Fibroblast of the conjunctiva (primary cell): ENCODE data around the gene MAP2K5.
"Not testable (repeated sequence)": the region's sequence is repeated elsewhere in the genome, so short reads cannot be mapped to it uniquely, and the experiment has no call there.

Experiments
- DNase-seq: peaks from one replicate; pipeline ENCODE4 v3.0.0-alpha.2; 2010; ENCODE audit warnings: low read depth

Gene MAP2K5

DNA sequence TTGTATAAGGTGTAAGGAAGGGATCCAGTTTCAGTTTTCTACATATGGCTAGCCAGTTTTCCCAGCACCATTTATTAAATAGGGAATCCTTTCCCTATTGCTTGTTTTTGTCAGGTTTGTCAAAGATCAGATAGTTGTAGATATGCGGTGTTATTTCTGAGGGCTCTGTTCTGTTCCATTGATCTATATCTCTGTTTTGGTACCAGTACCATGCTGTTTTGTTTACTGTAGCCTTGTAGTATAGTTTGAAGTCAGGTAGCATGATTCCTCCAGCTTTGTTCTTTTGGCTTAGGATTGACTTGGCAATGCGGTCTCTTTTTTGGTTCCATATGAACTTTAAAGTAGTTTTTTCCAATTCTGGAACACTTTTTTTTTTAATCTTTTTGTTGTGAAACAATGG lies 130.3 kb downstream of the MAP2K5 start:
- DNase-seq = not testable (repeated sequence)

DNA sequence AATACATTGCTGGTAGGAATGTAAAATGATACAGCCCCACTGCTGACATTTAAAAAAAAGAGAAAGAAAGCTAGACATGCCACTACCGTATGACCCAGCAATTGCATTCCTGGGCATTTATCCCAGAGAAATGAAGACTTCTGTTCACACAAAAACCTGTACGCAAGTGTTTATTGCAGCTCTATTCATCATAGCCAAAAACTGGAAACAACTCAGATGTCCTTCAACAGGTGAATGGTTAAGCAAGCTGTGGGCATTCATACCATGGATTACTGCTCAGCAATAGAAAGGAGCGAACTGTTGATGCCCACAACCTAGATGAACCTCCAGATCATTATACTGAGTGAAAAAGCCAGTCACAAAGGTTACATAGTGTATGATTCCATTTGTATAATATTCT lies 132.5 kb downstream of the MAP2K5 start:
- DNase-seq = no peak

DNA sequence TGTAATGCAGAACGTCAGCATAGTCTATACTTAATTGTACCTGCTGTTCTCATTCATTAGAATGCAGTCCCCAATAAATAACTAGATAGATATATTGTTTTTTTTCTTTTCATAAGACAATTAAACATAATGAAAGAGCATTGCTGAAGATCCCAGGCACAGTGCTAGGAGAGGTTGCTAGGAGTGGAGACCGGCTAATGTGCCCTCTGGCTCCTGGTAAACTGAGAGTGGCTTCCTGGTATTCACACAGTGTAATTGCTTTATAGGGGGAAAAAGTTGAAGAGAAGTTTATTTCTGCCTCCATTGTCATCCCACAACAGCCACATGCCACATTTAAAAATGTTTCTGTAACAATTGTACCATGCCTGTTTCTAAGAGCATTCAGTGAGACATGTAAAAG lies 135.6 kb downstream of the MAP2K5 start:
- DNase-seq = no peak

DNA sequence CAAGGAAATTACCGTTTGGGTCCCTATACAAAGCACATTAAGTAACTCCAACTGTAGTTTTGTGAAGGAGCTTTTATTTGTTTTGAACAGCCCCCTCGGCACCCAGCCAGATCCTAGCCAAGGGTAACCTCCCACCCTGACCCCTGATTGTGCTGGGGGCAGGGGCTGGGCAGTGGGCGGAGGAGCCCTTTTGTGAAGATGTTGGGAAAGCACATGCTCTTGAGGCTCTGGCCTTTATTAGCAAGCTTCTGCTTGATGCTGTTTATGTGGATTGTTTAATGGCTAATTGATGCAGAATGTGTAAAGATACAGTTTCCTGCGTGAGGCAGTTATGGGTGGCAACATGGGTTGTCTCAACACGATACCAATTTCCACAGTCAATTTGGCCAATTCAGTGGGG lies 136.5 kb downstream of the MAP2K5 start:
- no peak for DNase-seq

DNA sequence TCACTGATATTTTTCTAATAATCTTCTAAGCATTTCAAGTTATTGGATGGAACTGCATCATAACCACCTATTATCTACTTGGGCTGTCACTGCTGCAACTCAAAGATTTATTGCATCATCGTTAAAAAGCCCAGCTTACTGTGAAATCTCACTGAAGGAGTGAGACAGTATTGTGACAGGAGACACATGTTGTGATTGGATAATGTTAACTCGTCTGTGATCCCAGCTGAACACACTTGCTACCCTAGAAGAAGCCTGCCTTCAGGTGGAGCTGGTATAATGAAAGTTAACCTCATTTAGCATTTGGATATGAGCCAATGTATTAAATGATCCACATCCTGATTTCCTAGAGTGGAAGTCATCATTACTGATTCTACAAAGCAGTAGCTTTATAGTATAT lies 138.1 kb downstream of the MAP2K5 start:
- DNase-seq = peak; percentile 28

DNA sequence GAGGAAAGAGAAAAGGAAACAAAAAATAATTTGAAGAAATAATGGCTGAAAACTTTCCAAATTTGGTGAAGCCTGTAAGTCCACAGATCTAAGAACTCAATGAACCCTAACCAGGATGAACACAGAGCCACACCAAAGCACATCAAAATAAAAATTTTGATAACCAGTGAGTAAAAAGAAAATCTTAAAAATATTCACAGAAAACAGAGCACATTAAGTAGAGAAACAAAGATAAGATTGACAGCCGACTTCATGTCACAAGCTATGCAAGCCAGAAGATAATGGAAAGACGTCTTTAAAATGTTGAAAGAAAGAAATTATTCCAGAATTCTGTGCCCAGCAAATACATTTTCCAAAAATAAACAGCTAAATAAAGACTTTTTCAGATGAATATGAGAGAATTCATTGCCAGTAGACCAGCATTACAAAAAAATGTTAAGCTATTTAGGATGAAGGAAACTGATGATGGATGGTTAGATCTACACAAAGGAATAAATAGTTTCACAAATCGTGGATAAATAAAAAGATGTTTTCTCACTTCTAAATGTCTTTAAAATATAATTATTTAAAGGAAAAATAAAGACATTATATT lies 142.6 kb downstream of the MAP2K5 start:
- peak; percentile 12 for DNase-seq

DNA sequence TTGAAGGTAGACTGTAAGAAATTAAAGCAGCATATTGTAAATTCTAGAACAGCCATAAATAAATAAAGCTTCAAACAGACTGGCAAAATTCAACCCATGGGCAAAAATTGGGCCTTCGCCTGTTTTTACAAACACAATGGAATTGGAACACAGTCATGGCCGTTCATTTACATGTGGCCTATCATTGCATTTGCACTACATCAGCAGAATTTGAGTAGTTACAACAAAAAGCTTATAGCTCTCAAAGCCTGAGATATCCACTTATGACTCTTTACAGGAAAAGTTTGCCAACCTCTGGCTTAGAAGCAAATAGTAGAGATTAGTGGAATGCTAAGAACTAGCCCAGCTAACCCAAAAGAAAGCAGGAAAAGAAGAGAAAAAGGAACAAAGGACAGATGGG lies 143.2 kb downstream of the MAP2K5 start:
- DNase-seq = no peak

DNA sequence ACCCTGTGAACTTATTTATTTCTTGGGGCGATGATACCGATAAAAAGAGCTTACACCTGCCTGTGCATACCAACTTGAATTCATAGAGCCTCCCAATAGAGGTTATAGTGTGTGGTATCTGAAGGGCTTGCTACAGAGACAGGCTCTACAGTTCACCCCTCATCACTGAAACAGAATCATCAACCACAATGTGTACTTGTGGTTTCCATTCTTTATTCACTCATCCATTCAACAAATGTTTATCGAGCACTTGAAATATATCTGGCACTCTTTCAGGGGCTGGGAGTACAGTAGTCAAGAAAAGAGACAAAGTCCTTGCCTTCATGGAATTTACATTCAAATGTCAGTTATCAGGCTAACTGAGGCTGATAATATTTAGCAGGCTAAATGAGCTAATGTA lies 148.4 kb downstream of the MAP2K5 start:
- DNase-seq = no peak

DNA sequence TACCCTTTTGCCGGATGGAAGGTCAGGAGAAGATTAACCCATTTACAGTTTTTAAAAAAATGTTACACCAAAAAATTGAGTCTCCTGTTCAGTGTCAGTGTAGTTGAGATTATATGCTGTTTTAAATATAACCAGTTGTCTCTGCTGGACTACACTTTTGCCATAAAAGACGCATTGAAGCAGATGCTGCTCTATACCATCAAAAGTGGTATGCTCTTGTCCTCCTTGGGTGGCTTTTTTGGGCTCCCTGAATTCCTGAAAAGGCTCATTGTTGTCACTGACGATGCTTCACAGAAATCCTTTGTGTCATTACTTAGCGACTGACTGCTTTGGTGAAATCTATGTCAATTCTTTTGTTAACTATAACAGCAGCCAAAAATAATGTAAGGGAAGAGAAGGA lies 148.9 kb downstream of the MAP2K5 start:
- no peak for DNase-seq

DNA sequence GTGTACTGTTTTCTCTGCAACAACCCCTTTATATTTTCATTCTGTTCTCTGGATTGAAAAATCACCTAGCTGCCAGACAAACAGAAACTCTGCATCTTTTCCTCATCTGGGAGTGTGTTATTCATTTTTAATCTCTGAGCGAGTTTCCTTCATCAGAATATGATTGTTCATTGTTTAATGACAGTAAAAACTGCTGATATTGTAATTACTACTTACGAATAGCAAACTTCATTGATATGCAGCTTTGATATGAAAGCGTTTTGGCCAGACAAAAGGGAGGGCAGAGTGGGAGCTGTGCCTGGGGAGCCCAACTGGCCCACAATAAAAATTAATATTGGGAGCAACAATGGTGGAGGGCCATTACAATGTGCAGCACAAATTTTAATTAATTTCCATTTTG lies 150.1 kb downstream of the MAP2K5 start:
- no peak for DNase-seq

DNA sequence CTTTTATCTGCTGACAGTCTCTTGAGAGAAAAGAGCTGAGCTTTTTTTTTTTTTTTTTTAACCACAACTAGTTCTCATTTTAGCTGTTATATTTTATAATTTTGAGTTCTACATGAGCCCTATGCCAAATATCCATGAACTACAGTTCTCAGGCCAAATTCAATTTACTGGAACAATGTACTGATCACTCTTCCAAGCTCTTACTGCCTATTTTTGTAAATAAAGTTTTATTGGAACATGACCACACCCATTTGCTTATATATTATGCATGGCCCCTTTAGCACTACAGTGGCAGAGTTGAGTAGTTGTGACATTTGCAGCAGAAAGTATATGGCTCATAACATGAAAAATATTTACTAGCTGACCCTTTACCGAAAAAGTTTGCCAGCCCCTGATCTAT lies 153.6 kb downstream of the MAP2K5 start:
- DNase-seq = no peak

DNA sequence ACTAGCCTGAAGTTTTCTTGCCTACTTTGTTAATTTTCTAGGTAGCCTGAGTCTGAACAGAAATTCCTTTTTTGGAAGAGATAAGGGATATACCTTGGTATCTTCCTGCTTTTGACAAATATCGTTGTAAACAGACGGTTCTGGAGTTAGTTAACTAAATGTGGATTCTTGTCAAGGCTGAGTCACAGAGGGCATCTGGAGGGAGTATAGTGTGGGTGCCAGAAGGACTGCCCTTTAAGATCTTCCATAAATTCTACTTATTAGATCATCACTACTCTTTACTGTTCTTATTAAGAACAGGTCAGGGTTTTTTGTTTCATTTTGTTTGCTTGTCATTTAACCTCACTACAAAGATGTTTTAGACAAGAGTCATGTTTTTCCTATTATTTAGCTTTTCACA lies 157.5 kb downstream of the MAP2K5 start:
- DNase-seq = peak; percentile 14

DNA sequence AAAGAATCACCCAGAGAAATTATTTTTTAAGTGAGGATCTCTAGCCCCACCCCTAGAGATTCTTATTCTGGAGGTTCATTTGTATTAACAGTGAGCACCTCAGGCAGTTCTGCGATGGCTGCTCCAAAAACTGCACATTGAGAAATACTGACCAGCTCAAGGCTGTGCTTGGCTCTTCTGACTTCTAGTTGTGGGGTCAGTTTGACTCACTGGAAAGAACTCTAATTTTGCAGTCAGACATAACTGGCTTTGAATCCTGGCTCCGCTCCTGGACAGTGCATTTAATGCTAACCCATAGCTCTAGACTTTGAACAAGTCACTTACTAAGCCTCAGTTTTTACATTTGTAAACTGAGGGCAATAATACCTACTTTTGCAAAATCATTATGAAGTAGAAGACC lies 159.2 kb downstream of the MAP2K5 start:
- peak; percentile 26 for DNase-seq

DNA sequence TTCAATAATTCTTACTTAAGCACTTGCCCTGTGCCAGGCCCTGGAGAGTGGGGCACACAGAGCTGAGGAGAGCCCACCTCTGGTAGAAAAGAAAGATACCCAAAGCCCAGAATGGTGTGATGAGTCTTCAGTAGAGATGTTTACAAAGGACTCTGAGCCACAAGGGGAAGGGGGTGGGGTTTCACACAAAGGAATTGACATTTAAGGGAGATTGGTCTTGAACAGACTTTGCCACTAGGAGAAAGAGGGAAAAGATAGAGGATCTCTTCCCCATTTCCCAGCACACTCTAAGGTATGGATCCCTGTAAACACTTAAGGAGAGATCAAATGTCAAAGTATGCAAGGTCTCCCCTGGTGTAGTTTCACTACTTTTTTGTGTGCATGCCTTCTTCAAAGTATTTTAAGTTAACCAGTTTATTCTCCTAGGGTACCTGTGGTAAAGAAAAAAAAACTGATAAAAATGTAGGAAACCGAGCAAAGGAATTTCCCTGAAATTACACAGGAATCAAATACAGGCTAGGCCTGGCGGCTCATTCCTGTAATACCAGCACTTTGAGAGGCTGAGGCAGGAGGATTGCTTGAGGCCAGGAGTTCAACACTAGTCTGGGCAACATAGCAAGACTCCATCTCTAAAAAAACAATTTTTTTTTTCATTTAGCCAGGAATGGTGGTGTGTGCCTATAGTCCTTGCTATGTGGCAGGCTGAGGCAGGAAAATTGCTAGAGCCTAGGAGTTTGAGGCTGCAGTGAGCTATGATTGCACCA lies 165.2 kb downstream of the MAP2K5 start:
- no peak for DNase-seq

DNA sequence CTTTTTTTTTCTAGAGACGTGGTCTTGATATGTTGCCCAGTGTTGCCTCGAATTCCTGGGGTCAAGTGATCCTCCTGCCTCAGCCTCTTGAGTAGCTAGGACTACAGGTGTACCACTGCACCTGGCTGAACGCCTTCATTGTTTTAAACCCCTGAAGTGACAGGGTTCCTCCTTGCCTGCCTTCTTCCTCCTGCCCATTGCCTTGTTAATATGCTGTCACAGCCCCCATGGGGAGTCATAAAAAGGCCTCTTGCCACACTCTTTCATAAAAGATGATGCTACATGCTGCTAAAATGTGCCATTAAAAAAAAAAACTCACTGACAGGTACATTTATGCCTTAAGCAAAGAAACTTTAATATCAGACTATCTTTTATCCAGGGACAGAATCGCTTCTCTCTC lies 166.0 kb downstream of the MAP2K5 start:
- DNase-seq = no peak

DNA sequence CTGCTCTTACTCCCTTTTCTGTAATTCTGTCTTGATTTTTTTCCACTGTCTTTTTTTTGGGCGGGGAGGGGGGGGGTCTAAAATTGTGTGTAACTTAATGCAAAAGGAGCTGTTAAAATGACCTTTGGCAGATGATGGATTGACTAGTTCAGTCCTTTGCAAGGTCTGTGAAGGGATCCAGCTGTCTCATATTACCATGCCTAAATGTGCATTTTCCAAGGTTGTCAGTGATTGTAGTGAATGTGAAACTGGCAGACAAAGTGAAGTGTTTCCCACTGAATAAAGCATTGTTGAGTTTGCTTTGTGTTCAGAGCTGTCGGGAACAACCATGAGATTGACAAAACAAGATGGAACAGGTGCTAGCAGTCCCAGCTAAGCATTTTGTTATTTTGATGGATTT lies 172.7 kb downstream of the MAP2K5 start:
- no peak for DNase-seq

DNA sequence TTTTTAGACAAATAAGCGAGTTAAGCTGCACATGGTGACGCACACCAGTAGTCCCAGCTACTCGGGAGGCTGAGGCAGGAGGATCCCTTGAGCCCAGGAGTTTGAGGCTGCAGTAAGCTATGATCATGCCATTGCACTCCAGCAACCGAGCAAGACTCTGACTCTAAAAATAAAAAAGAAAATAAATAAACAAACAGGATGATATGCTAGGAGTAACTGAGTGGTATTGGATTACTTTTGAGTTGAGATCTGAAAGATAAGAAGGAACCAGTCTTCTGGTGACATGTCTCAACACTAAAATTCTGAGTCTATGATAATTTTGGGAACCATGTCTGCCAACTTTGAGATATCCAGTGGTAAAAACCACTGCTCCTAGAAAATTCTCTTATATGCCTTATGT lies 173.7 kb downstream of the MAP2K5 start:
- DNase-seq = no peak

DNA sequence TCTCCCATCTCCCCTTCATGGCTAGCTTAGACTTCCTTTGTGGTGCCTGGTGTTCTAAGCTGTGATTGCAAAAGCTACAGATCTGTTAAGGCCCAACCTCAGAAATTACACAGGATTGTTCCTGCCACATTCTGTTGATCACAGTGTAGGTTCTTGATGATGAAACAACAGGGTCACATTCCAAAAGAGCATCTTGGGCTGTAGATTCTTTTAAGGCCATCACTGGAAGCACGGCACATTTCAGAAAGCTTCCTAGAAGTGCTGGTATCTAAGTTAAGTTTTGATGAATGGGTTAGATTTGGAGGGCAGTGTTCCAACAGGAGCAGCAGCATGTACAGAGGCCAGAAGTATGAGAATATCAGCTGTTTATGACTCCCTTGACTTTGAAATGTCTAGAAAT lies 175.3 kb downstream of the MAP2K5 start:
- no peak for DNase-seq

DNA sequence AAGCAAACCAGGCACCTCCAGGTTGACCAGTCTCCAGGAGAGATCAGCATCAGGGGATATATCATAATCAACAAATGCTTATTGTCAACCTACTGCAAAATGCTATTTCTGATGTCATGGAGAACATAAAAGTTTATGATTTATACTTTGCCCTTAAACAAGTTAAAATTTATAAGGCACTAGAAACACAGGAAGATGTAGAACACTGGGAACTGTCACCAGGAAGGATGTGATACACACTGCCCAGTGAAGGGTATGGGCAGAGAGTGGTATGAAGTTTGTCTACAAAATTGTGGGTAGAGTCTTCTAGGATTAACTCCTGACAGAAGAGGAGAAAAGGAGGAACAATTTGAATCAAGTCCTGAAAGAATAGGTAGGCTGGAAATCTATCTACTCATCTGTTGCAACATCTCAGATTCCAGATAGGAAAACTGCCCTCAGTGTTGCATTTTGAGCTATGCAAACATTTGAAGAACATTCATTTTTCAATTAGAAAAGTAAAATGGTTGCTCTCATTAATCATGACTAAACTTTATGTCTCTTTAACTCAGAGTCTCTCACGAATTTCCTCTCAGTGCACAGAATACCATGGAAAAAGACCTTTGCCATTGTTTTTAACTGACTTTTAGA lies 176.9 kb downstream of the MAP2K5 start:
- DNase-seq = no peak

DNA sequence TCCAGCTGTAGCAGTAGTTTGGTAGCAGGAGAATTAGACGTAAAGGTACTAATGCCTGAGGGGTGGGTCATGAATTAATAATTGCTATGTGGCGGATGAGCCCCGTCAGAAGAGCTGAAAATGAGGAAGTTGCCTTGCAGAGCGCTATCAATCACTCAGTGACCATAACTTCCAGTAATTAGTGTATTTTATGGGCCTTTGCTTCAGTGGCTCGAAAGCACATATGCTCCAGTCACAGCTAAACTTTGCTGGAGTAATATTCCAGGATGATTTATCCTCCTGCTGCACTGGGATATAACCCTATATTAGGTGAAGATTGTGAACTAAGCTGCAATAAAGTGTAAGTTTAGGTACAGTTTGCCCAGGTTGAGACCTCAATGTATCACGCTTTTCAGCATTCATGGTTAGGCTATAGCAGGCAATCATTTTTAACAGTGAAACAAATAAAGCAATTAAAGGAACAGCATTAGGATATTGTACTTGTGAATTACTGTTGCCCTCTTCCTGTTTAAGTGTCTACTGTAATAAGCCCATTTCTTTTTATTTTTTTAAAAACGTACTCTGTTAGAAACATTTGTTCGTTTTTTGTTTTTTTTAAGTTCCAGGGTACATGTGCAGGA lies 178.2 kb downstream of the MAP2K5 start:
- DNase-seq = no peak

DNA sequence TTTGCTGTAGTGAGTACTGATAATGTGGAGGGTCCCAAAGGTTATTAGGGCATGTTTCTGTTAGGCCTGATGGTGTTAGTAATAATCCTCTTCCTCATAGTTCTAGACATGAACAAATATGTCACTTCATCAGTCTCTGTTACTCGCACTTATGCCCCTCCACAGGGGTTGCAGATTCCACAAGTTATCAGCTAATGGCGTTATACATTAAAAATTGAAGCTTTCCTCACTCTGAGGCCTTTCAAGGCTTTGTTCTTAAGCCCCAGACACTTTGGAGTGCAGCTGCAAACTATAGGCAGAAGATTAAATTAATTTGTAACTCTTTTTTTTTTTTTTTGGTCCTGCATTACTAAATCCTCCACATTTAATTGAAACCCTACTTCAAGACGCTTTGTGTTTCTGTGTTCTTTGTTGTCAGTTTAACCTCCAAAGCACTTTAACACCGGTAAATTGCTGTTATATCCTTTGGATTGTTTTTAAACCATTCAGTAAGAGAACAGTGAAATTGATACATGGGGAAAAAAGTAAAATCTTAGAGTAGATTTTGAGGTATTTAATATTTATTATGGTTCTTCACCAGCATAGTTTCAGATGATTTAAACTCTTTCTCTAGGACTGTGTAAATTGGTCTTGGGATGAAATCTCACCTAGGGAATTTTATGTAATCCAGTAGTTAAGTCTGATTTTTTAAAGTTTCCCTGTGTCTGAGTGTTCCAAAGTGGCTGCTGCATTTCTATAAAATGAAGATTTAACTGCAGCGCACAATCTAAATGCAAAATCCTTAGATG lies 179.7 kb downstream of the MAP2K5 start:
- DNase-seq = no peak

DNA sequence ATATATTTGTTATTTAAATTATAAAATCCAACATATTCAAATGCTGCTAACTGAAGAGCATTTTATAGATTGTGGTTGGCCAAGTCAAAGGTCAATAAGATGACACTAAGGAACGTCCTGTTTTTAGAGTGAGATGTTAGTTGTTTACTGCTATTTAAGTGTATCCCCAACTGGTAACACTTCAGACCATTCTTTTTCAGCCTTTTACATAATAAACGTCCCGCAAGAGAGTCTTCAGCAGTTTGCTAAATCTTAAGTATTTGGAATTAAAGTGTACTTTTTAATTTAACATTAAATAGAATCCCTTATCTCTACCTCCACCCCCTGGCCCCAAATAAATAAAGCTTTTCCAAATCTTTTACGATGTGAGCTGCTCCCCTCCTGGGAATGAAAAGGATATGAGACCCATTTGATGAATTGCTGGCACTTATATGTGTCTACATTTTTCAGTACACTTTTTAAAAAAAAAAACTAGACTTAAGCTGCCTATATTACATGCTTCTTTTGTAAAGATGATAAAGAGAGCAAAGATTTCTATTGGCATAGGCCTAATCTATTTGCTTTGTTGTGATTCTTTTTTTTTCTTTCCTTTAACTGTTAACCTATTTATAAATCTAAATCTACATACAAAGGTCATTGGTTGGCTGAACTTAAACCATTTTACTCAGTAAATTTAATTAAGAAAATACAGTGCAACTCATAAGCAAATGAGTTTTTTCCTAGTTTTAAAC lies 181.0 kb downstream of the MAP2K5 start:
- DNase-seq = no peak
